Measurements from ENCODE around the gene OLR1. TPM values are rescaled to one million over a fixed set of nuclear protein-coding genes. Genes with fewer than 3 reads are reported as not detected.

OLR1 gene
- total RNA-seq, 4 donors from 2014 or later = 0.19 to 51.2 (median 35.1) TPM; not detected in 1

DNA sequence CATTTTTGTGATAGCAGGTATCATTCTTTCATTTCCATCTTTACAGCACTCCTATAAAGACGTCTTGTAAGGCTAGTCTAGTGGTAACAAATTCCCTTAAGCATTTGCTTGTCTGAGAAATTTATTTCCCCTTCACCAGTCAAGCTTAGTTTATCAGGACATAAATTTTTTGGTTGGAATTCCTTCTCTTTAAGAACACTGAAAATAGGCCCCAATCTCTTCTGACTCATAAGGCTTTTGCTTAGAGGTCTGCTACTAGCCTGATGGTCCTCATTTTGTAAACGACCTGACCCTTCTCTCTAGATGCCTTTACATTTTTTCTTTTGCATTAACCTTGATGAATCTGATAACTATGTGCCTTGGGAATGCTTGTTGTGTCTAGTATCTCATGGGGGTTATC, 20.3 kb downstream of the OLR1 start:
- TF ChIP-seq, protein P1, sequence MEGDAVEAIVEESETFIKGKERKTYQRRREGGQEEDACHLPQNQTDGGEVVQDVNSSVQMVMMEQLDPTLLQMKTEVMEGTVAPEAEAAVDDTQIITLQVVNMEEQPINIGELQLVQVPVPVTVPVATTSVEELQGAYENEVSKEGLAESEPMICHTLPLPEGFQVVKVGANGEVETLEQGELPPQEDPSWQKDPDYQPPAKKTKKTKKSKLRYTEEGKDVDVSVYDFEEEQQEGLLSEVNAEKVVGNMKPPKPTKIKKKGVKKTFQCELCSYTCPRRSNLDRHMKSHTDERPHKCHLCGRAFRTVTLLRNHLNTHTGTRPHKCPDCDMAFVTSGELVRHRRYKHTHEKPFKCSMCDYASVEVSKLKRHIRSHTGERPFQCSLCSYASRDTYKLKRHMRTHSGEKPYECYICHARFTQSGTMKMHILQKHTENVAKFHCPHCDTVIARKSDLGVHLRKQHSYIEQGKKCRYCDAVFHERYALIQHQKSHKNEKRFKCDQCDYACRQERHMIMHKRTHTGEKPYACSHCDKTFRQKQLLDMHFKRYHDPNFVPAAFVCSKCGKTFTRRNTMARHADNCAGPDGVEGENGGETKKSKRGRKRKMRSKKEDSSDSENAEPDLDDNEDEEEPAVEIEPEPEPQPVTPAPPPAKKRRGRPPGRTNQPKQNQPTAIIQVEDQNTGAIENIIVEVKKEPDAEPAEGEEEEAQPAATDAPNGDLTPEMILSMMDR (IDR thresholded peaks at IDR 0.05) = no peak
- ATAC-seq (ENCODE audit: low FRiP score) (no peak), DNase-seq (ENCODE audit: low spot score) (no peak)

DNA sequence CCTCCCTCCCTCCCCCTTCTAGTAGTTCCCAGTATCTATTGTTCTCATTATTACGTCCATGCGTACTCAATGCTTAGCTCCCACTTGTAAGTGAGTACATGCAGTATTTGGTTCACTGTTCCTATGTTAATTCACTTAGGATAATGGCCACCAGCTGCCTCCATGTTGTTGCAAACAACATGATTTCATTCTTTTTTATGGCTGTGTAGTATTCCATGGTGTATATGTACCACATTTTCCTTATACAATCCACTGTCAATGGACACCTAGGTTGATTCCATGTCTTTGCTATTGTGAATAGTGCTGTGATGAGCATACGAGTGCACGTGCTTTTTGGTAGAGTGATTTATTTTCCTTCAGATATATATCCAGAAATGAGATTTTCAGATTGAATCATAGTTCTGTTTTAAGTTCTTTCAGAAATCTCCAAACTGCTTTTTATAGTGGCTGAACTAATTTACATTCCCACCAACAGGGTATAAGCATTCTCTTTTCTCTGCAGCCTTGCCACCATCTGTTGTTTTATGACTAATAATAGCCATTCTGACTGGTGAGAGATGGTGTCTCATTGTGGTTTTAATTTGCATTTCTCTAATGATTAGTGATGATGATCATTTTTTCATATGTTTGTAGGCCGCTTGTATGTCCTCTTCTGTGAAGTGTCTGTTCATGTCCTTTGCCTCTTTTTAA, 24.1 kb downstream of the OLR1 start:
- ATAC-seq (ENCODE audit: low FRiP score) (no peak), DNase-seq (ENCODE audit: low spot score) (no peak)
- TF ChIP-seq, protein P1 (IDR thresholded peaks at IDR 0.05) = no peak

DNA sequence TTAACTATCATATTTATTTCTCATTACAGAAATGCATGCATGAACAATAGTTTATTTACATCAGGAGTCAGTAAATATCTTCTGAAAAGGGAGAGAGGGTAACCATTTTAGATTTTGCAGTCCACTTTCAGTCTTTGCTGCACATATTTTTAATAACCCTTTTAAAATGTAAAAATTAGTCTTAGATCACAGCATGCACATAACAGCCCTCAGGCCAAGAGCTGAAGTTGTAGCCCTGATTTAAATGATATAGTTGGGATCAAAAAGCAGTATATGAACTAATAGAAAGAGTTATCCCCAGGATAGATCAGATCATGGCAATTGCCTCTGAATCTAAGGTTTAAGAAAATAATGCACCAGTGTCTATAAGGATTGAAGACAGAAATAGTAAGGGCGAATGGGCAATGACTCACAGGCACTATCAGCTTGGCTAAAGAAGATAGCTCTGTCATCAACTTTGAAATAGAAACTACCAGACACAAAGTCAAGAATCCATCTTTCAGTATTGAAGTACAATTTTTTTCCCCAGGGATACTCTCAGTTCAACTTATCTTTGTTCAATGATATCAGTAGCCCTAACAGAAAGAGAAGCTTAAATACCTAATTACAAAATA, 28.8 kb downstream of the OLR1 start:
- ATAC-seq (ENCODE audit: low FRiP score) = no peak
- no peak for DNase-seq (ENCODE audit: low spot score)
- TF ChIP-seq, protein P1 (IDR thresholded peaks at IDR 0.05) = no peak

DNA sequence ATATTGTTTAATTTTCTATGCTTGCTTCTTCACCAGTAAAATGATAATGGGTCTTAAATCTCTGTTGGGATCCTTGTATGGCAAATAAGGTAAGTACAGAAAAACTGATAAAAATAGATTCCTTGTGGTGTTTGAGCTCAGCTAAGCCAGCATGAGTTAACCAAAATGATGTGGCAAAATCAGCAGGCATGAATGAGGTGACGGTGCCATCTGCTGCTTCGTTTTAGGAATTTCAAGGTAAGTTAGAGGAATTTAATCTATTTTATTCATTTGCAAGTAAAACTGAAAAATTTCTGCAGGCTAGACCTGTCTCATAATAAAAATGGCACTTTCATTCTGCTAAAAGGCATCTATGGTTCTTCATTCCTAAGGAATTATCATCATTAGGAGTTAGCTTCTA, 31.9 kb downstream of the OLR1 start:
- TF ChIP-seq, protein P1 (IDR thresholded peaks at IDR 0.05) = no peak
- DNase-seq (ENCODE audit: low spot score) (no peak), ATAC-seq (ENCODE audit: low FRiP score) (no peak)

DNA sequence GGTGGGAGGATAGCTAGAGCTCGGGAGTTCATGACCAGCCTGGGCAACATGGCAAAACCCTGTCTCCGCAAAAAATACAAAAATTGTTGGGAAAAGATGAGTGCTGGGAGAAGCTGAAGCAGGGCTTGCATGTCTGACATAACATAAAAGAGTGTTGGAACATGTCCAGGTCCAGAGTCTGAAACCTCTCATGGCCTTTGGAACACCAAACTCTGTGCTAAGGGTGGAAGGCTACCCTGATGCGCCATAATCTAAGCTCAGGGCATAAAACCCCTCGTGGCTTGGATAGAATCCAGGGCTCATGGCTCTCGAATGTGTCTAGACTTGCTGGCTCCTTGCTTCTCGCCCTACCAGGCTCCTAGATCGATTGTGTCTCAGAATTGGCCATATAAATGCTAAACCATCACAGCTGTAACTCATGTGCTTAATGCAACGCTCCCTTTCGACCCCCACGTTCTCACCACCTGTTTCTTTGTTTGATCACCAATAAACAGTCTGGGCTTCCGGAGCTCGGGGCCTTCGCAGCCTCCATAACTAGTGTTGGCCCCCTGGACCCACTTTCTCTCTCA, 35.2 kb downstream of the OLR1 start:
- ATAC-seq (ENCODE audit: low FRiP score) = no peak
- DNase-seq (ENCODE audit: low spot score) = no peak
- TF ChIP-seq, protein P1 (IDR thresholded peaks at IDR 0.05) = no peak

DNA sequence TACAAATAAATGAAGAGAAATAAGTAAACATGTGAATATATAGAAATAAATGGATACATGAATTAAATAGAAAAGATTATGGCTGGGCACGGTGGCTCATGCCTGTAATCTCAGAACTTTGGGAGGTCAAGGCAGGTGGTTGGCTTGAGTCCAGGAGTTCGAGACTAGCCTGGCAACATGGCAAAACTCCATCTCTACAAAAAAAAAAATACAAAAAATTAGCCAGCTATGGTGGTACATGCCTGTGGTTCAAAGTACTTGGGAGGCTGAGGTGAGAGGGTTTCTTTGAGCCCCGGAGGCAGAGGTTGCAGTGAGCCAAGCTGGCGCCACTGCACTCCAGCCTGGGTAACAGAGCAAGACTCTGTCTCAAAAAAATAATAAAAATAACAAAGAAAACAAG, 36.8 kb downstream of the OLR1 start:
- DNase-seq (ENCODE audit: low spot score) = no peak
- no peak for ATAC-seq (ENCODE audit: low FRiP score)
- TF ChIP-seq, protein P1 (IDR thresholded peaks at IDR 0.05) = no peak

All from omental fat pad (tissue), 4 donors.